Prostate gland (tissue), 2 donors: ENCODE data around the gene ACER3.

Experiments
- CTCF ChIP-seq, 4 experiments: fragments of 200-600 bp in 2 of 4; fragments of 450-650 bp in 2 of 4; sonication (generic) in 2 of 4; IDR thresholded peaks; 1 replicate in 3 of 4; 2 replicates in 1 of 4; pipeline ENCODE4 v1.5.1; 2016 to 2019; ENCODE audit warnings: antibody characterized with exemption in 4 of 4, mild to moderate bottlenecking in 2 of 4, moderate library complexity in 2 of 4
- POLR2A ChIP-seq: fragments of 450-650 bp; IDR thresholded peaks from one replicate; pipeline ENCODE4 v1.6.1; 2016; ENCODE audit warnings: antibody characterized with exemption, mild to moderate bottlenecking
- POLR2AphosphoS5 ChIP-seq: sonication (generic); formaldehyde crosslinking; IDR thresholded peaks from one replicate; pipeline ENCODE4 v1.6.1; 2017; ENCODE audit warnings: antibody characterized with exemption

GRCh38 chr11:76935042-76935441 lies 74.3 kb downstream of the ACER3 start:
- TF ChIP-seq CTCF (IDR thresholded peaks at IDR 0.05) (no peak), POLR2A (no peak), POLR2AphosphoS5 (no peak)
